Measurements from ENCODE around the gene RELL1.

- TF ChIP-seq, protein P1, sequence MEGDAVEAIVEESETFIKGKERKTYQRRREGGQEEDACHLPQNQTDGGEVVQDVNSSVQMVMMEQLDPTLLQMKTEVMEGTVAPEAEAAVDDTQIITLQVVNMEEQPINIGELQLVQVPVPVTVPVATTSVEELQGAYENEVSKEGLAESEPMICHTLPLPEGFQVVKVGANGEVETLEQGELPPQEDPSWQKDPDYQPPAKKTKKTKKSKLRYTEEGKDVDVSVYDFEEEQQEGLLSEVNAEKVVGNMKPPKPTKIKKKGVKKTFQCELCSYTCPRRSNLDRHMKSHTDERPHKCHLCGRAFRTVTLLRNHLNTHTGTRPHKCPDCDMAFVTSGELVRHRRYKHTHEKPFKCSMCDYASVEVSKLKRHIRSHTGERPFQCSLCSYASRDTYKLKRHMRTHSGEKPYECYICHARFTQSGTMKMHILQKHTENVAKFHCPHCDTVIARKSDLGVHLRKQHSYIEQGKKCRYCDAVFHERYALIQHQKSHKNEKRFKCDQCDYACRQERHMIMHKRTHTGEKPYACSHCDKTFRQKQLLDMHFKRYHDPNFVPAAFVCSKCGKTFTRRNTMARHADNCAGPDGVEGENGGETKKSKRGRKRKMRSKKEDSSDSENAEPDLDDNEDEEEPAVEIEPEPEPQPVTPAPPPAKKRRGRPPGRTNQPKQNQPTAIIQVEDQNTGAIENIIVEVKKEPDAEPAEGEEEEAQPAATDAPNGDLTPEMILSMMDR (IDR thresholded peaks at IDR 0.05), result no peak
- TF ChIP-seq EP300 (IDR thresholded peaks at IDR 0.05), result no peak
Observed at GRCh38 chr4:37573566-37573965, 112.6 kb downstream of the RELL1 start.

All from esophagus muscularis mucosa (tissue), 3 donors.